RPMI8226 (cell line): ENCODE results near the gene HOXB13.

ENCODE experiments used
- DNase-seq: peaks from one replicate; pipeline ENCODE4 v3.0.0-alpha.2; 2015

Gene HOXB13

DNA sequence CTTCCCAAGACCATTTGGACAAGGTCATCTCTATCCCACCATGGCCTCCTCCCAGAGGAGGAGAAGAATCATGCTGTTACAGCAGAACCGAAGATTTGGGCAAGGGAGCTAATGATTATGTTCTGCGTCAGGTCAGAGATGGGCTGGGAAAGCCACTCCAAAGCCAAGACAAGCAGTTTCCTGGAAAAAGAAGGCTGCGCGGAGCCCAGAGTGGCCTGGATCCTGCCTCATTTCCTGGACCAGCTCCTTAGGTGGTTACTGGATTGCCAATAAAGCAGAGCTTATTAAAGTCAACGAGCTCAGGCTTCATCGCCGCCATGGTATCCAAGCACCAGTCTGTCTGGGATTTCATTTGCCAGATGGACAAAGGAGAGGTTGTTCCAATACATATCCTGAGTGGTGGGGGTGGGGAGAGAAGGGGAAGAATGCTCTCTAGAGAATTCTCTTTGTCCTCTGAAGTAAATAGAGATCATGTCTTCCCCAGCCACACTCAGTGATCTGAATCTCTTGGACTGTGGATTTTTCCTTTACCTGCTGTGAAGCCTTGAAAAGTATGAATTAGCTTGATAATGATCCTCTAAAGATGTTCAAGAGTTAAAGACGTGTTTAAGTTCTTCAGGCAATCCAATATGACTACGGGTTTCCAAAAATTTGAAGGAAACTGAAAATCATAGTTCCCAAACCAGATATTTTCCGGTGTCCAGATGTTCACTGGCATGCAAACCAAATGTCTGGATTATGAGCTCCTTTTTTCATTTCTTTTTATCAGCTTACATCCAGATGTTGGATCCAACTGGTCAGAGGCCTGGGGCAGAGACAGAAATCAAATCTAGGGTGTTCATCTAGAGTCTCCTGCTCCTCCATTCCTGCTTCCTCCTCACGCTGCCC is 23.9 kb downstream of the HOXB13 start:
- DNase-seq: no peak

DNA sequence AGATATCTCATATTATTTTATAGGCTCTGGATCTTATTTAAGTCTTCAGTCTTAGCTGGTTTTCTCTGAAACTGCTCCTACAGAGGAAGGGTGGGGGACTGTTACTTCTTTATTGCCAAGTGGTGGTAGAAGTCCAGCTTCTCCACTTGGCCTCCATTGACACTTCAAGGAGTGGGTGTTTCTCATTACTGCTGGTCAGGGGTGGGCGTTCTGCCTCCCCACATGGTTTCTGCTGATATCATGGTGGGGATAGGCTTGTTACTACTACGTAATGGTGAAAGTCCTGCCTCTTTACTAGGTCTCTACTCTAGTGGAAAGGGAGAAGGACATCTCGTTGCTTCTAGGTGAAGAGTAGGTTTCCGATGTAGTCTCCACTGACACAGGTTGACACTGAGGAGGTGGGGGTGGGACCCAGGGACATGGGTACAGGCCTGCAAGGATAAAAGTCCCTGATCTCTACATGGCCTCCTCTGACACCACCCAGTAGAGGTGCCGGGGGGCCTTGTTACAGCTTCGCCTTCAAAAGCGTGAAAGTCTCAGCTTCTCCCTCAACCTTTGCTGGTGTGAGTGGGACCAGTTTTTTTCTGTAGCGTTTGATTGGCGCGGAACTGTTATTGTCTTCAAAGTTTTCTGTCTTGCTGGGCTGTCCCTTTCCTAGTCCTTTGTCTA is 26.6 kb downstream of the HOXB13 start:
- no peak for DNase-seq

DNA sequence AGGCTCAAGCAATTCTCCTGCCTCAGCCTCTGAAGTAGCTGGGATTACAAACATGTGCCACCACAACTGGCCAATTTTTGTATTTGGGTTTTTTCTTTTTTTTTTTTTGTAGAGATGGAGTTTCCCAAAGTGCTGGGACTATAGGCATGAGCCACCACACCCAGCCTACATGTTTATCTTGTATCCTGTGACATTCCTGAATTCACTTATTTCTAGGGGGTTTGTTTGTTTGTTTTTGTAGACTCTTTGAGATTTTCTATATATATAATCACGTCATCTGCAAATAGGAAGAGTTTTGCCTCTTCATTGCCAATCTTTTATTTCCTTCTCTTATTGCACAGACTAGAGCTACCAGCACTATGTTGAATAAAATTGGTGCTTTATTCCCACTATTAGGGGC is 35.4 kb downstream of the HOXB13 start:
- no peak for DNase-seq

DNA sequence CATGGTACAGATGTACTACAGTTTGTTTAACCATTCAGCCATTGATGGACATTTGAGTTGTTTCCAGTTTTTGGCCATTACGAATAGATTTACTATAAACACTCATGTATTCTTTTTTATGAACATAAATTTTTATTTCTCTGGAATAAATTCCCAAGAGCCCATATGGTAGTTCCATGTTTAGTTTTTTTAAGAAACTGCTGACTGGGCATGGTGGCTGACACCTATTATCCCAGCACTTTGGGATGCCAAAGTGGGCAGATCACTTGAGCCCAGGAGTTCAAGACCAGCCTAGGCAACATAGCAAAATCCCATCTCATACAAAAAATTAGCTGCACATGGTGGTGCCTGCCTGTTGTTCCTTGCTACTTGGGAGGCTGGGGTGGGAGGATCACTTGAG is 36.5 kb downstream of the HOXB13 start:
- no peak for DNase-seq

DNA sequence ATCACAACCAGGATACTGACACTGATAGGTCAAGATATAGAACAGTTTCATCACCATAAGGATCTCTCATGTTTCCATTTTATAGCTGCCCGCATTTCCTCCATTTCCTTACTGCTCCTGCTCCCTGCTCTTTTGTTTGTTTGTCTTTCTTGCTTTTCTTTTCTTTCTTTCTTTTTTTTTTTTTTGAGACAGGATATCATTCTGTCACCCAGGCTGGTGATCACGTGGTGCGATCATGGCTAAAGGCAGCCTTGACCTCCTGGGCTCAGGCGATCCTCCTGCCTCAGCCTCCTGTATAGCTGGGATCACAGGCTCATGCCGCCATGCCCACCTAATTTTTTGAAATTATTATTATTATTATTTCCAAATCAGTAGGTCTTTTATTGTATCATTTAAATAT is 37.9 kb downstream of the HOXB13 start:
- DNase-seq: no peak

DNA sequence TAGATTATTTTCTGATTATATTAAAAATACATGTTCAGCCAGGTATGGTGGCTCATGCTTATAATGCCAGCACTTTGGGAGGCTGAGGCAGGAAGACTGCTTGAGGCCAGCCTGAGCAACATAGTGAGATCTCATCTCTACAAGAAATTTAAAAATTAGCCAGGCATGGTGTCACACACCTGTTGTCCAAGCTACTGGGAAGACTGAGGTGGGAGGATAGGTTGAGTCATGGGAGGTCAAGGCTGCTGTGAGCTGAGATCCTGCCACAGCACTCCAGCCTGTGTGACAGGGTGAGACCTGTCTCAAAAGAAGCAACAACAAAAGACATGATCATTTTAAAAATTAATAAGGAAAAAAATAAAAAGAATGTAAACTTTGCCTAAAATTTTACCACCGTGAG is 46.9 kb downstream of the HOXB13 start:
- no peak for DNase-seq

DNA sequence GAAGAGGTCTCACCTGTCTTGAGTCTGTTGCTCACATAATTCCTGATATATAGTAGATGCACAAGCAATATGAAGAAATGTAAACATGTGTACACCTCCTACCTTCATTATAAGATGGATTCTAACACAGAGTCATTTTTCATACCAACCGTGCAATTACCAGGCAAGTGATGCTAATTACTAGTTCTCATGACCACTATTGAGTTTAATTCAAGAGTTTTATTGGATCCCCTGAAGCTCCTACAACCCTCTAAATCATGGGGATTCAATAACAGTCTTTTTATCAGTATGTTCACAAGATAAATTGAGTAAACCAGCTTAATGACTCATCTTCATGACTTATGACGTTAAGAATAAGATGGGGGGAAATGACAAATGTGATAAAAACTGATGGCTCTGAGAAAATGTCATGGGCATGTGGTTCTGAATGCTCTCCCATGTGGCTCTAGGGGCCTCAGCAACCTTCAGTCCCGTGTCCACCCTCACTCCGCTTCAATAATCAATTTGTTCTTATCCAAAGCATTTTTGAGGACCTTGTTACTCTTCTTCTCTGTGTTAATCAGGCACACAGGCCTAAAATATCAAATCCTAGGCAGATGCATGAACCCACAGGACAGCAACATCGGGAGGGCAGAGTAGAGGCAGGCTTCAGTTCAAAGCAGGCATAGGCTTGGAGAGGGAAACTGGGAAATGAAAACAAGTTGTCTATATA is 49.0 kb downstream of the HOXB13 start:
- DNase-seq: no peak

DNA sequence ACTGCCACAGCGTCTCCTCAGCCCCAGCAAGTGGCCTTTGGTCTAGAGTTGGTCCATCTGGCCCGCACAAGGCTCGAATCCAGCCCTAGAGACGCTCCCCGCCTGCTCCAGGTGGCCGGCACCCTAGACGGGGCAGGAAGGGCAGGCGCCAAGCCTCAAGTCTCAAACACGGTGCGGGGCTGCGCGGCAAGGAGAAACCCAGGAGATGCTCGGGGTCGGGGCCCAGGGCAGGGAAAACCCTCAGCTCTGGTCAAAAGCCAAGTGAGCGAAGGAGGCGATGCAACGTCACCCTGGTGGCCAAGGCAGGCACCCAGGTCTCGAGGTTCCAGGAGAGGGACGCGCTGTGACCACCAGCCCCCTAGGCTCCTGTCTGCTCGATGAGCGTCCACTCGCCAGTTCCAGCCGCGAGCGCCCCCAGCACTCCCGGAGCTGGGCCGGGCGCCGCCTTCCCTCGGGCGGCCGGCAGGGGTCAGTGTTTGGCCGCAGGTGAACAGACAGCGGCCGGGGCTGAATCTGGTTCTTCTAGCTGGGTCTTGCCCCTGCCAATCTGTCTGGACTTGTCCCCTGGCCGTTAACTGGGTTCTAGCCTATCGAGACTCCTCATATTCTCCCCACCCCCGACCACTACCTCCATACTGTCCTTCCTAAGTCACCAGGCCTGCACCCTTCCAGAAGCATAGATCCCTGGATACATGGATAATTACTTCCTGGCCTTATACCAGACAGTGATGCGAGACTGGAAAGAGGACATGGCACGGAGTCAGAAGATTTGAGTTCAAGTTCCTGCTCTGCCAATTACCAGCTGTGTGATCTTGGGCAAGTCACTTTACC is 50.2 kb downstream of the HOXB13 start:
- DNase-seq: peak; percentile 71

DNA sequence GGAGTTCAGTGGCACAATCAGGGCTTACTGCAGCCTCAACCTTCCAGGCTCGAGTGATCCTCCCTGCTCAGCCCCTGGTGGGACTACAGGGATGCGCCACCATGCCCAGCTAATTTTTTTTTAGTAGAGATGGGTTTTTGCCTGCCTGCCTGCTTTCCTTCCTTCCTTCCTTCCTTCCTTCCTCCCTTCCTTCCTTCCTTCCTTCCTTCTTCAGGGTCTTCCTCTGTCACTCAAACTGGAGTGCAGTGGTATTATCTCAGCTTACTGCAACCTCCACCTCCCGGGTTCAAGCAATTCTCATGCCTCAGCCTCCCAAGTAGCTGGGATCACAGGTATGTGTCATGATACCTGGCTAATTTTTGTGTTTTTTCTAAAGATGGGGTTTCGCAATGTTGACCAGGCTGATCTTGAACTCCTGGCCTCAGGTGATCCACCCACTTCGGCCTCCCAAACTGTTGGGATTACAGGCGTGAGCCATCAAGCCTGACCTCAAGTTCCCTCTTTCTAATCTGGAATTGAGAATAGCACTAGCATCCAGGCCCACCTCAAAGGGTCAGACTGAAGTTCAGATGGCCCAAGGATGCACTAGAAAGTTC is 51.5 kb downstream of the HOXB13 start:
- no peak for DNase-seq
